GM21423 (cell line): Measurements from ENCODE around the gene APPL2.
"Not testable (repeated sequence)": the region's sequence is repeated elsewhere in the genome, so short reads cannot be mapped to it uniquely, and the experiment has no call there.

Experiments used
- ATAC-seq: cut with Tn5 transposase; IDR thresholded peaks from one replicate; pipeline ENCODE4 v1.9.1; 2021; ENCODE audit warnings: mild to moderate bottlenecking, moderate library complexity; ENCODE audit not compliant: unreplicated experiment

Gene APPL2

GRCh38 chr12:105196090-105196489 is 39.9 kb downstream of the APPL2 start:
- no peak for ATAC-seq

GRCh38 chr12:105194947-105195346 is 41.0 kb downstream of the APPL2 start:
- no peak for ATAC-seq

- no peak for ATAC-seq
These were observed 43.2 kb downstream of the APPL2 start for GRCh38 chr12:105192624-105193225.

- no peak for ATAC-seq
These were observed 45.4 kb downstream of the APPL2 start for GRCh38 chr12:105190530-105190929.

- ATAC-seq, result no peak
These were observed 46.7 kb downstream of the APPL2 start for GRCh38 chr12:105189293-105189692.

- ATAC-seq, result not testable (repeated sequence)
These were observed 52.0 kb downstream of the APPL2 start for GRCh38 chr12:105183976-105184375.

GRCh38 chr12:105183406-105183805 is 52.6 kb downstream of the APPL2 start:
- ATAC-seq, result not testable (repeated sequence)

- ATAC-seq, result not testable (repeated sequence)
These were observed 56.9 kb downstream of the APPL2 start for GRCh38 chr12:105179114-105179513.

- no peak for ATAC-seq
These were observed 58.8 kb downstream of the APPL2 start for GRCh38 chr12:105177208-105177607.

GRCh38 chr12:105175397-105175990 is 60.5 kb downstream of the APPL2 start:
- ATAC-seq, result no peak

GRCh38 chr12:105171691-105172436 is 64.1 kb downstream of the APPL2 start:
- ATAC-seq, result no peak

GRCh38 chr12:105170139-105170538 is 65.8 kb downstream of the APPL2 start:
- ATAC-seq, result no peak

- no peak for ATAC-seq
These were observed 68.0 kb downstream of the APPL2 start for GRCh38 chr12:105168006-105168405.

- no peak for ATAC-seq
These were observed 68.6 kb downstream of the APPL2 start for GRCh38 chr12:105167346-105167745.

GRCh38 chr12:105166736-105167135 is 69.2 kb downstream of the APPL2 start:
- ATAC-seq, result no peak

- ATAC-seq, result no peak
These were observed 71.9 kb downstream of the APPL2 start for GRCh38 chr12:105164068-105164467.

GRCh38 chr12:105162174-105162573 is 73.8 kb downstream of the APPL2 start:
- no peak for ATAC-seq

- no peak for ATAC-seq
These were observed 77.1 kb downstream of the APPL2 start for GRCh38 chr12:105158876-105159275.

GRCh38 chr12:105157606-105158005 is 78.4 kb downstream of the APPL2 start:
- ATAC-seq, result no peak

- no peak for ATAC-seq
These were observed 79.7 kb downstream of the APPL2 start for GRCh38 chr12:105156260-105156659.

- no peak for ATAC-seq
These were observed 93.7 kb downstream of the APPL2 start for GRCh38 chr12:105142259-105142658.

GRCh38 chr12:105141320-105141922 is 94.6 kb downstream of the APPL2 start:
- no peak for ATAC-seq
